Subcutaneous adipose tissue (tissue), 4 donors: Measurements from ENCODE around the gene EPHA2. TPM values are rescaled to one million over a fixed set of nuclear protein-coding genes. Genes with fewer than 3 reads are reported as not detected.

Experiments
- CTCF ChIP-seq: fragments of 450-650 bp; IDR thresholded peaks from one replicate; pipeline ENCODE4 v1.5.1; 2016; ENCODE audit warnings: low read depth, mild to moderate bottlenecking, control low read depth, antibody characterized with exemption, moderate library complexity
- total RNA-seq, 4 donors: library from RNA; depleted of rRNA; stranded (reverse); fragments of >200 nt; gene quantifications; one replicate each; pipeline ENCODE4 v1.1.0, GENCODE V29; 2016

EPHA2 gene
- total RNA-seq, 4 donors from 2014 or later = 3.6 to 20.3 (median 7.3) TPM

GRCh38 chr1:16111771-16112595 is 43.9 kb downstream of the EPHA2 start:
- no peak for TF ChIP-seq CTCF

GRCh38 chr1:16110884-16111283 is 45.0 kb downstream of the EPHA2 start:
- TF ChIP-seq CTCF = no peak

- no peak for TF ChIP-seq CTCF
These were observed 45.4 kb downstream of the EPHA2 start for GRCh38 chr1:16110456-16110855.

GRCh38 chr1:16109571-16109970 is 46.3 kb downstream of the EPHA2 start:
- no peak for TF ChIP-seq CTCF

- no peak for TF ChIP-seq CTCF
These were observed 54.2 kb downstream of the EPHA2 start for GRCh38 chr1:16101623-16102022.

- TF ChIP-seq CTCF = no peak
These were observed 56.5 kb downstream of the EPHA2 start for GRCh38 chr1:16099412-16099811.

GRCh38 chr1:16095447-16095846 is 60.4 kb downstream of the EPHA2 start:
- no peak for TF ChIP-seq CTCF
